Vagina (tissue), 2 donors: ENCODE measurements around the gene KCNK16.

ENCODE experiments used
- CTCF ChIP-seq, 3 experiments: fragments of 450-650 bp in 2 of 3; fragments of 200-600 bp in 1 of 3; sonication (generic) in 1 of 3; IDR thresholded peaks; one replicate each; pipeline ENCODE4 v1.5.1; 2017 to 2019; ENCODE audit warnings: antibody characterized with exemption in 3 of 3, mild to moderate bottlenecking in 2 of 3, moderate library complexity in 2 of 3
- POLR2A ChIP-seq, 2 donors: fragments of 450-650 bp; IDR thresholded peaks; one replicate each; pipeline ENCODE4 v1.6.1; 2017; ENCODE audit warnings: antibody characterized with exemption in 2 of 2, mild to moderate bottlenecking in 2 of 2, moderate library complexity in 2 of 2
- POLR2AphosphoS5 ChIP-seq, 2 donors: sonication (generic); formaldehyde crosslinking; IDR thresholded peaks; one replicate each; pipeline ENCODE4 v1.9.0; 2017; ENCODE audit warnings: antibody characterized with exemption in 2 of 2, mild to moderate bottlenecking in 2 of 2, low read depth in 1 of 2; ENCODE audit not compliant: insufficient read depth in 1 of 2

- TF ChIP-seq POLR2A (IDR thresholded peaks at IDR 0.05) (no peak), CTCF (IDR thresholded peaks at IDR 0.05) (no peak), POLR2AphosphoS5 (IDR thresholded peaks at IDR 0.05; ENCODE audit: insufficient read depth in 1 of 2, low read depth in 1 of 2) (no peak)
These were observed 15.9 kb upstream of the KCNK16 start for GRCh38 chr6:39338397-39338796.
